ENCODE data around the gene NOSTRIN.

Gene NOSTRIN

GRCh38 chr2:168825126-168825525 is 22.7 kb downstream of the NOSTRIN start:
- no peak for DNase-seq (ENCODE audit: low spot score)
- ChIA-PET POLR2A (ENCODE audit: low non-redundant PET) (no interaction called here), CTCF (no interaction called here)
- no peak for TF ChIP-seq CTCF (conservative IDR thresholded peaks at IDR 0.05; ENCODE audit: low read depth)
- no peak overlapping the region for H3K27ac ChIP-seq

- TF ChIP-seq CTCF (conservative IDR thresholded peaks at IDR 0.05; ENCODE audit: low read depth) = no peak
- ChIA-PET CTCF (no interaction called here), POLR2A (ENCODE audit: low non-redundant PET) (no interaction called here)
- DNase-seq (ENCODE audit: low spot score) = no peak
- H3K27ac ChIP-seq = no peak overlapping the region
Observed at GRCh38 chr2:168830958-168831357, 28.5 kb downstream of the NOSTRIN start.

- no peak for TF ChIP-seq CTCF (conservative IDR thresholded peaks at IDR 0.05; ENCODE audit: low read depth)
- DNase-seq (ENCODE audit: low spot score) = no peak
- no peak overlapping the region for H3K27ac ChIP-seq
- CTCF ChIA-PET = no interaction called here
- POLR2A ChIA-PET (ENCODE audit: low non-redundant PET) = no interaction called here
Observed at GRCh38 chr2:168831662-168832061, 29.2 kb downstream of the NOSTRIN start.

GRCh38 chr2:168835969-168836368 is 33.5 kb downstream of the NOSTRIN start:
- ChIA-PET POLR2A (ENCODE audit: low non-redundant PET) (no interaction called here), CTCF (interaction anchor here (0.5 kb wide), 1 partner anchor 202 kb away, joined by 3 read pairs; no protein-coding TSS in a partner anchor)
- H3K27ac ChIP-seq = no peak overlapping the region
- TF ChIP-seq CTCF (conservative IDR thresholded peaks at IDR 0.05; ENCODE audit: low read depth) = no peak
- DNase-seq (ENCODE audit: low spot score) = no peak

- ChIA-PET CTCF (no interaction called here), POLR2A (ENCODE audit: low non-redundant PET) (no interaction called here)
- H3K27ac ChIP-seq = no peak overlapping the region
- TF ChIP-seq CTCF (conservative IDR thresholded peaks at IDR 0.05; ENCODE audit: low read depth) = no peak
- no peak for DNase-seq (ENCODE audit: low spot score)
Observed at GRCh38 chr2:168841445-168841844, 39.0 kb downstream of the NOSTRIN start.

GRCh38 chr2:168843253-168843652 is 40.8 kb downstream of the NOSTRIN start:
- TF ChIP-seq CTCF (conservative IDR thresholded peaks at IDR 0.05; ENCODE audit: low read depth) = no peak
- POLR2A ChIA-PET (ENCODE audit: low non-redundant PET) = no interaction called here
- DNase-seq (ENCODE audit: low spot score) = no peak
- CTCF ChIA-PET = no interaction called here
- no peak overlapping the region for H3K27ac ChIP-seq

GRCh38 chr2:168848225-168848624 is 45.8 kb downstream of the NOSTRIN start:
- POLR2A ChIA-PET (ENCODE audit: low non-redundant PET) = no interaction called here
- no peak for DNase-seq (ENCODE audit: low spot score)
- no peak for TF ChIP-seq CTCF (conservative IDR thresholded peaks at IDR 0.05; ENCODE audit: low read depth)
- H3K27ac ChIP-seq = no peak overlapping the region
- CTCF ChIA-PET = no interaction called here
